Pons (tissue), 1 donor: ENCODE data around the gene FRS2.

Experiments
- DNase-seq: peaks from one replicate; pipeline ENCODE4 v3.0.0-alpha.2; 2016; ENCODE audit warnings: low spot score

The FRS2 gene

DNA sequence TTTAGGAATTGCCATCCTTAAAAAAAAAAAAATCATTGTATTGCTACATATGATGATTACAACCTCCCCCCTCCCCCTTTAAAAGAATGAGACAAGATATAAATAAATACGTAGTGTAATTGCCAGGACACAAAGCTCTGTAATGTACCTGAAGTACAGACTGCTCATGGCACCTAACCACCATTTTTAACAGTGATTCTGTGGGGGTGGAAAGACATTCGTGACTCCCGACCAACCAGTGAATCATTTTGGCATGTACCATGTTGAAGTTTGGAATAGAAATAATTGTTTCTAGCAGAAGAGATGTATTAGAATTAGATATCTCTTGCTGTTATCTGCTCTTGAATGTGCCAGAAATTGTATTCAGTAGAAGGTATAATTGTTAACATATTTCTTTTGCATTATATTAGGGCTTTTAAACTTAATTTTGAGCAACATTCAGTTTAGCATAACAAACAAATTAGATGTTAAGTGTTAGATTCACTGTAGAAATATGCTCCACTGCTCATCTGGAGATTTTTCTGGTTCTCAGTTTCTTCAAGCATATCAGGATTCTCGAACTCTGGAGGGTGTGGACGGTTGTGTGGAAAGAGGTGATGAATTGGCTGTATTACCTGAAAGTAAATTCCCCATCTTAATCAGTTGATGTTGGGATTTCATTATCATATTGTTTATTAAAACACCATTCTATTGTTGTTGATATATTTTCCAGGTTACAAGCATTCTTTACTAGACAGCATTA lies 31.1 kb downstream of the FRS2 start:
- no peak for DNase-seq

DNA sequence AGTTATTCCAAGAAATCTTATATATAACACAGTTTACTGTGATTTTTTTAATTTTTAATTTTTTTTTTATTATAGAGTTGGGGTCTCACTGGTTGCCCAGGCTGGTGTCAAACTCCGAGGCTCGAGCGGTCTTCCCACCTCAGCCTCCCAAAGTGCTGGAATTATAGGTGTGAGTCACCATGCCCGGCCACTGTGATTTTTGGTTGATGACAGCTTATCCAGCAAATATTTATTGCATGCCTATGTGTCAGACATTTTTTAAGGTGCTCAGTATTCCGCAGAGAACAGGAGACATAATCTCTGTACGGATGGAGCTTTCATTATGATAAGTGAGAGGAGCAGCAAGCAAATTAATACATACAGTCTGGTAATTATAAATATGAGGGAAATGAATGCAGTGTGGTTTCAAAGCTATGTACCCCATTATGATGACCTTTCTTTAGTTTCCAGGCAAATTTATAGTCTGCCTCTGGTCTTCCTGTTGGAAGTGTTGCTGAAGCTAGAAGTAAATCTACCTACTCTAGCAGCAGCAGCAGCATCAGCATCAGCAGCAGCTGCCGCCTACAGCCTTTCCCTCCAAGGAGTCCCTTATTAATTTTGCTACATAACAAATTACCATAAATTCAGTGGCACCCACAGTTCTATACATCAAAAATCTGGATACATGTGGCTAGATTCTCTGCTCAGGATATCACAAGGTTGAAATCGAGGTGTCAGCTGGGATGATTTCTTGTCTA lies 32.3 kb downstream of the FRS2 start:
- no peak for DNase-seq

DNA sequence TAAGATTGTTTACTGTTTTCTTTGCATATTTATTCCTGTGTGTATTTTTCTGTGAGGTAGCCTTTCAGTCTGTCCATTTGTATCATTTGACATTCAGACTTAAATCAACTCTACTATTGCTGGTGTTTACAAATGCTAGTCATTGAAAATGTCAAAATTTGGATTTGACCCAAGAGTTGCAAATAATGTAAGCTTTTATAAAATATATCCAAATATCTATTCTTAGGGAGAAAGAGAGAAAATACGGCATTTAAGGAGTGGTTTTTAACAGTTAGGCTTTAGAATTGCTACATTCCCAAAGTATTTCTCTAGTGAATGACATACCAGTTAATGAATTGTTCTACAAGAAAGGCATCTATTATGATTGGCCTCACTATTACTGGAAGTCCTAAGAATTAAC lies 37.9 kb downstream of the FRS2 start:
- DNase-seq: no peak

DNA sequence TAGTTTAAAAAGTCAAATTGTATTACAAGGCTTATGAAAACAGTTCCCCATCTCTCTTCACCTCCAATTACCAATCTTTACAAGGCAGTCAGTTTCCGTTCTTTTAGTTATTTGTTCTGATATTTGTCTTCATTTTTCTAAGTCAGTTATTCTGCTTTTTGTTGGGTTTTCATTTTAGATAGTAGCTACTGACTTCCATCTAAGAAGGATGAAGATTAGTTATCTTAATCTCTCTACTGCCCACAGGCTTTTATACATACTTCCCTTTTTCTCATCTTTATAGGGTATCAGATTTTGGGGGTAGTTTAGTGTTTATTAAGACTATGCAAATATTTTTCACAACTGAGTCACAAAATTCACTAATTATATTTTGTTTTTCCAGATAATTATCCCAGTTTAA lies 38.4 kb downstream of the FRS2 start:
- DNase-seq: no peak

DNA sequence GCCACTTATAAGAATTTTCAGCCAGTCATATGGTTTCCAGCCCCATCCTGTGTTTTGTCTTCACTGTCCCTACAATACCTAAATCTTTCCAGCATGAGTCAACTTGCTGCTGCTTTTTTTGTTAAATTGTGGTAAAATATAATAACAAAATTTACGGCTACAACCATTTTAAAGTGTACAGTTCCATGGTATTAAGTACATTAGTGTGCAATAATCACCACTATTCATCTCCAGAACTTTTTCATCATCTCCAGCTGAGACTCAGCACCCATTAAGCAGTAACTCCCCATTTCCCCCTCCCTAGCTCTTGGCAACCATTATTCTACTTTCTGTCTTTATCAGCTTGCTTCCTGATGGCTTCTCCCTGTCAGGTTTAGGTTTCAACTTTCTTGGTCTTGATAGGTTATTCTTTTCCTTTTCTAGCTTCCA lies 39.1 kb downstream of the FRS2 start:
- no peak for DNase-seq

DNA sequence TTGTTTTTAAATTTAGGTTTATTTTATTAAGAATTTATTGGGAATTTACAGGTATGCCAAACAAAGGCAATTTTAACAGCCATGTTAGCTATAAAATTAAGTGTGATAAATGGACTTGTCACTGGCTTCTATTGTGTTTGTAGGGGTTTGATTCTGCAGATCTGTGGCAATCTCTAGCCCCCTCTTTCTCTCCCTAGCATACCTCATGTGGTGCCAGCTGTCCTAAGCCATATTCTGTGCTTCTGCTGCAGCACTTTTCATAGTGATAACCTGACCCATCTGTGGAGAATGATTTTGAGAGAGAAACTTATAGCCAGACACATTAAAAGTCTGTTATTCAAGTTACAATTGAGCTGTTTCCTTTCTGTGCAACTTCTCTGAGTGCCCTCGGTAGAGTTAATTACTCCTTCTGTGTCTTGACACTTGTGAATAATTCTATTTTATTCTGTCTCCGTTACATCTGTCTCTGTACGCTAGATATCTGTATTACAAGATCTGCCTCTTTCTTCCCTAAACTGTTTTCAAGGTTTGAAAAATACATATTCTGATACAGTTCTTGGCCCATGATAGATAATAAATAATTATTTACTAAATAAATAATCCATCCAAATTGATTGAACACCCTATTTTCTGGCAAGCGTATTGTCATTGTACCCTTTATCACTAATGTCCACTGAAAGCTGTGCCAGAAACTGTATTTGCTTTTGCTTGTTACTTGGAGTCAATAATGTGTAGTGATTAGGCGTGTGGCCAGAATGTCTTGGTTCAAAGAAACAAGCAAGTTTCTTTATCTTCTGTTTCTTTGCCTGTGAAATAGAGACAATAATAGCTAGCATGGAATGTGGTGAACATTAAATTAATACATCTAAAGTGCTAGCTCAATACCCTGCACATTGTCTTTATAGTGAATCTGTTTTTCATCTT lies 40.0 kb downstream of the FRS2 start:
- no peak for DNase-seq

DNA sequence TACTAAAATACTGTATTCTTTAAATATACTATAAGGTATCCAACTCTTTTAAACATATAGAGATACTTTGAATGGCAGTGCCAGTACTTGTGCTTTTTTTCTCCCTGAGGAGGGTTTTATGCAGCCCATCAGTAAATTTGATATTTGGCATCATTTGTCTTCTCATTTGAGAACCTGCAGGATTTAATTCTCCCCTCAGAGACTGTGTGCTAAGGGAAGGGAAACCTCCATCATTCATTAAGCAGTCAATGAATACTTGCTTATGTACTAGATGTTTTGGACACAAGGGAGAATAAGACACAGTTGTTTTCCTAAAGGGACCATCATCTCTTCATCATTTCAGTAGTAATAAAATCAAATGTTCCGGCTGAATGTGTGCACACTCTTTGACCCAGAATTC lies 40.8 kb downstream of the FRS2 start:
- DNase-seq: no peak

DNA sequence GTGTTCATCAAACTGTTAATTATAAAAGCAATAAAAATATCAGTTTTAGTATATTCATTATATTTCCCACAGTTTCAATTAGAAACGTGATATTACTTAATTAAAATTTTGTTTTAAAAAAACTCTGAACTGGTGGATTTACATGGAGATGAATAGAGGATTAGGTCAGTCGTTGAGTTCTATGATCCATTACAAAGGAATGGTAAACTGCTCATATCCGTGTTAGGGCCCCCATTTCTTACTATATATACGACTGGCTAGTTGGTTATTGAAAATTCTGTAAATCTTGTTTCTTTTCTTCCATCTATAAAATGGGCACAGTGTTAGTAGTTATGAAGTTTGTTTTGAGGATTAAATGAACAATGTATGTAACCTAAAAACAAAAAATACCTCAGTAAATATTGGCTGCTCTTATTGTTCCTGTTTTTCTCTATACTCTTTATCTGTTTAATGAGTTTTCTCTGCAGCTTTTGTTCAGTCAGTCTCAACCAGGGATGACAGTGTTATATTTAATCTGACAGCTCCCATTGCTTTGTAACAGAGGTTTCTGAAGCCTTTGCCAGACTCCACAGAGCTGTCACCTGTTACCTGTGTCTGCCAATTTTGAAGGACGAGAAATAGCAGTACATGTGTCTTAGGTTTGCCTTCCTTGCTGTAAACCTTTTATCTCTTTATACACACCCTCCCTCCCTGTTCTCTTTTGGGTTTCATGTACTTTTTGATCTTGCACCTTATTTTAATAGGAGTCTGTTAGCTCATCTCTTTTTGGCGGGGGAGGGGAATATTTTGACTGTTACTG lies 41.5 kb downstream of the FRS2 start:
- no peak for DNase-seq

DNA sequence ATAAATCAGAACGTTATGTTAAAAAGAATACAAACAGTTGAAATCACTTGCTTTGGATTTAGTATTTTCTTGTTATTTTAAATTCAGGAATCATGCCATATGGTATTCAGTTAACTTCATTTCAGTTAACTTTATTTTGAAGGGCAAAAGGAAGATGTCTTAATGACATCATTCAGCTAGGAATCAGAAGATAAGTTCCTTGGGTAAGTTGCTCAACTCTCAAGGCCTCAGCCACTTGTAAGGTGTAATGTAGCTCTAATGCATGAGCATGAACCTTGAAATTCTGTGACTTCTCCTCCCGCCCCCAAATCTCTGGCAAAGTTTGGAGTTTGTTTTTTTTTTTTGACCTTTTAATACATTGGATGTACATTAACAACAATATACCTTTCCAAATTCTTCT lies 42.6 kb downstream of the FRS2 start:
- no peak for DNase-seq

DNA sequence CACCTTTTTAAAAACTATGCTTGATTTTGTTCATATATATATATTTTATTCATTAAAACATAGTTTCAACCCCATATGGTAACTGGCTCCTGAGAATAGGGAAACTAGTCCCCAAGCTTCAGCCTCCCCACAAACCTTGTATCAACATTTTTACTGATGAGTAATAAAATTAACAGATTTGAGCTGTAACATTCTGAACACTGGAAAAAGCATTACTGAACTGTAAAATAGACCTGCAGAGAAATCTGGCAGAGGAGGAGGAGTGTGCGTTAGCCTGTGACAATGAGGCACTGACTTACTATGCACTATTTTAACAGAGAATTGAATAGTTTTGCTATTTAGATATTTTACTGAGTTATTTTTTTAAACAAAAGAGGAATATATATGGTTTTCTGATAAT lies 43.1 kb downstream of the FRS2 start:
- no peak for DNase-seq

DNA sequence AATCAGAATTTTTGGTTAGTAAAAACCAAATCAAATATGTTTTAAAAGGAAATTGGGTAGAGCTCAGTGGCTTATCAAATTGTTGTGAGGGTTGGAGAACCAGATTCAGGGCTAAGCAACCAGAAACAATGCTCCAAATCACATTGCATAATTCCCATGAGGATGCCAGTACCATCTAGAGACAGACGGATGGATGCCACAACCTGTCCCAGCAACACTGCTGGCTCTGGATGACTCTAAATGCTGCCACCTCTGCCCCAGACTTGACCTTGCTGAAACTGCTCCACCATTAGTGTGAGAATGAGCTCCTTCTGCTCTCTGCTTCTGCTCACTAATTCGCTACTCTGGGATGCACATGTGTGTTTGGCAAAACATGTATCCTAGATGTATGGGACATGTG lies 43.9 kb downstream of the FRS2 start:
- DNase-seq: no peak

DNA sequence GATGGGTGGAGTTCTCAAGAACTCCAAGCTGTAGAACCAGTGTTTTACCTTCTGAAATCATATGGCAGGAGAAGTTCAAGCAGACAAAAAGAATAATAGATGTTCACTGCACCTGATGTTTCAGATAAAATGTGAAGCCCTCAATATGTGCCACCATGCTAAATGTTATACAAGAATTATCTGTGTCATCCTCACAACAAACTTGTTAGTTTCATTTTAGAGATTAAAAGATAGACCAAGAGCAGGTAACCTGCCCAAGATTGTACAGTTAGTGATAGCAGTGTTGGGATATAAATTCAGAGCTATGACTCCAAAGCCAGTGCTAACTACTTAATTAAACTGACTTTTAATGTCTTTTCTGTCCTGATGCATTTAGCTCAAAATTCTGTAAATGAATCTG lies 44.7 kb downstream of the FRS2 start:
- no peak for DNase-seq

DNA sequence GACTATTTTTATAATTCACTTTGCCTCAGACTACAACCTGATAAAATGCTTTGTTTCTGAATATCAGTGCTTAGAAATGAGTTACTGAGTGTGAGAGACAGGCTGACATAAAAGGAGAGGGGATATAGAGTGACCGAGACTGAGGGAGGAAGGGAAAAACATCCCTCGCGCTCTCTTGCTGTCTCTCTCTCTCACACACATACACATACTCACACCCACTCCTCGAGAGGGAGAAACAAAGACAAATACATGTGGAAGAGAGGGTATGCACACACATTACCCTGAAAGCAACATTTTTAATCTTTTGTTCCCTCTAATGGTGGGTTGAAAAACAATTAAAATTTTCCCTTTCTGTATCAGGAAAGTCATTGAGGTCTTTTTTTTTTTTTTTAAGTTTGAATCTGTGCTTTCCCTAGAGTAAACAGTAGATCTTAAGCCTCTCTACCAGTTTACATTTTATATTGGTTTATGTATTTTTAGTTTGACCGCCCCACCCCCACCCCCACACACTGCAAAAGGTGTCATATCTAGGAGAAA lies 45.3 kb downstream of the FRS2 start:
- no peak for DNase-seq

DNA sequence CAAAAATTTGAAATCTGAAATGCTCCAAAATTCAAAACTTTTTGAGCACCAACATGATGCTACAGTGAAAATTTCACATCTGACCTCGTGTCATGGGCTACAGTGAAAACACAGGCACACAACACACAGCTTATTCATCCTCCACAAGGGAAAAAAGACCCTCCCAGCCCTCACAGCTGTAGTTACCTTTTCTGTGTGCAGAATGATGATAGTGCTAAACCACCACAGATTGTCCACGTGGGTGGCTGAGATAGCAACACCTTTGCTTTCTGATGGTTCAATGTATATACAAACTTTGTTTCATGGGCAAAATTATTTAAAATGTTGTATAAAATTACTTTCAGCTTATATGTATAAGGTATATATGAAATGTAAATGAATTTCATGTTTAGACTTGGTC lies 46.8 kb downstream of the FRS2 start:
- DNase-seq: no peak

DNA sequence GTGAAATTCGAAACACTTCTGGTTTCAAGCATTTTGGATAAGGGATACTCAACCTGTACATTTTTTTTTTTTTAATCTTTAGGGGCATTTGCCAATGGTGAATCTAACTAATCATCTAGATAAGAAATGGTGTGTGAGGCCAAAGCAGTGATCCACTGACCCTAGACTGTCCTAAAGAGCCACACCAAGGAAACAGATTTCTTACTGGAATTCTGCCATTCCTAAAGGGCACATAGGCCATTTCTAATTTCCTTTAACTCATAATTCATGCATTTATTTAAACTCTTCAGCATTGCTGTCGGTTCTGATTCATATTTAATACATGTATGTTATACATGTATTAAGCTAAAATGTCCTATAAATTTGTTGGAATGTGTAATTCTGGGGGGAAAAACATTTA lies 47.2 kb downstream of the FRS2 start:
- DNase-seq: no peak

DNA sequence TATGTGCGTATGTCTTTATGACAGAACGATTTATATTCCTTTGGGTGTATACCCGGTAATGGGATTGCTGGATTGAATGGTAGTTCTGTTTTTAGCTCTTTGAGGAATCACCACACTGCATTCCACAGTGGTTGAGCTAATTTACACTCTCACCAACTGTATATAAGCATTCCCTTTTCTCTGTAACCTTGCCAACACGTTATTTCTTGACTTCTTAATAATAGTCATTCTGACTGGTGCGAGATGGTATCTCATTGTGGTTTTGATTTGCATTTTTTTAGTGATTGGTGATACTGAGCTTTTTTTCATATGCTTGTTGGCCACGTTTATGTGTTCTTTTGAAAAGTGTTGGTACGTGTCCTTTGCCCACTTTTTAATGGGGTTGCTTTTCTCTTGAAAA lies 49.7 kb downstream of the FRS2 start:
- DNase-seq: no peak

DNA sequence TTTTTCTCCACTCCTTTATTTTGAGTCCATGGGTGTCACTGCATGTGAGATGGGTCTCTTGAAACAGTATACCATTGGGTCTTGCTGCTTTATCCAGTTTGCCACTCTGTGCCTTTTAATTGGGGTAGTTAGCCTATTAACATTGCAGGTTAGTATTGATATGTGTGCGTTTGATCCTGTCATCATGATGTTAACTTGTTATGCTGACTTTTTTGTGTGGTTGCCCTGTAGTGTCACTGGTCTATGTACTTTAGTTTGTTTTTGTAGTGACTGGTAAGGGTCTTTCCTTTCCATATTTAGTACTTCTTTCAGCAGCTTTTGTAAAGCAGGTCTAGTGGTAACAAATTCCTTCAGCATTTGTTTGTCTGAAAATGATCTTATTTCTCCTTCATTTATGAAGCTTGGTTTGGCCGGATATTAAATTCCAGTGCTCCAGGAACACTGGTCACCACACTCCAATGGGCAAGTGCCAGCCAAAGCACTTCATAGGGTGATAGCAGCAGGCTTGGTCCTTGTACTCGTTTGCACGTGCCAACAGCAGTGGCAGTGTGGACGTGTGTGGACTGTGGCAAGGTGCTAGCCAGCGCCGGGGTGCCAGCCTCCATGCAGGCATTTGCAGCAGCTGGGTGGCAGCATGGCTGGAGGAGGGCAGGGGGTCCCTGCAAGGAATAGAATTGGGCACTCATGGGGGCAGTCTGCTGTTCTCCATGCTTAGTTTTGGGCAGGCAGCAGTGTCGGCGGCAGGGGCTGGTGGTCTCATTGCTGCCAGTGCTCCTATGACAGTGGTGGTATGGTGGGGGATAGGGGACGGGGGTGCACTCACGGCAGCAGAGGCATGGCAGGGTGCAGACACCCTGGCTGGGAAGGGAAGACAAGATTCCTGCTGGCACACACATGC lies 53.5 kb downstream of the FRS2 start:
- no peak for DNase-seq

DNA sequence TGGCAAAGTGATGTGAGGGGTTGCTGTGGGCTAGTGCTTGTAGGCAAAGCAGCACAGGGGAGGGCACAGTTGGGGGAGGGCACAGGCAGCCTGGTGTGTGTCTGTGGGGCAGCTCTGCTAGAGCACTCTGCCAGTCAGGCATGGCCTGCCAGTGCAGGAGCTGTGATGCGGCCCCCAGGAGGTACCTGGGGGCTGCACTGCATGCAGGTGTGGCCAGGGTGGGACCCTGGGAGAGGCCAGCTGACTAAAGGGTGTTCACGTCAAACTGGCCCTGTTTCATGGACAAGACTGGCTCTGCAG lies 54.1 kb downstream of the FRS2 start:
- no peak for DNase-seq

DNA sequence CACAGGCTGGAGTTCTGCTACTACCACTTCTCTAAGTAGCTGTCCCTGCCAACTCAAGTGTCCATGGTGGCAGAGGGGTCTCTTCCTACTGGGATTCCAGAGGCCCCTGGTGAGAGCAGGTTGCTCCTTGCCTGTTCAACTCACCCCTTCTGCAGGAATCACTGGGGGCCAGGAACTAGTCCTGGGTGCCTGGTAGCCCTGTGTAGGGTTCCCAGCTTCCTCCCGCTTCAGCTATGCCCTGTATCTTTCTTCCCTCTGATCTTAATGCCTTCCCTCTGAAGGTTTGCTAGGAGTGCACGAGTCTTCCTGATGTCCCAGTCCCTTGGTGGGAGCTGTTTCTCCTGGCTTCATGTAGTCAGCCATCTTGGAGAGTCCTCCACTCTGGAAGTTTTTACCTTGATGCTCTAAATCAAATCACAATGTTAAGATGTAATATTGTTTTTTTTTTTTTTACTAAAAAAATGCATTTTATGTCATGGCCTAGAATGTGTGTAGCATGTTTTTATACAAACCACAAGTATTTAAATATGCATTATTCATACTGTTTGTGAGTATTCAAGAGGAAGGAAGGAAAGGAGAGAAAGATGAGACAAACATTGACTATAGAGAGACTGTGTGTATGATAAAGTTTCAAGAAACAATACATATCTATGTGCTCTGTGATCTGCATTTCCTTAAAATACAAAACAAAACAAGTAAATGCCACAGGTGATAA lies 54.7 kb downstream of the FRS2 start:
- DNase-seq: no peak
